Colon (tissue), 2 donors: ENCODE data around the gene TMIGD2.
A peak's percentile ranks its signal among the peaks of the same experiment; 100 is the strongest.
"Not testable (repeated sequence)": the region's sequence is repeated elsewhere in the genome, so short reads cannot be mapped to it uniquely, and the experiment has no call there.

ENCODE experiments used
- FAIRE-seq: peaks from 2 replicates; lab custom pipeline; 2012; peaks lifted over from hg19 to GRCh38; lab: Jason Lieb, UNC
- donor health status: control.
- donor health status: control.

TMIGD2 gene

GRCh38 chr19:4302243-4302640 is at the start of gene TMIGD2:
Gene TMIGD2 (minus strand): TSS chr19:4302389. CDS start chr19:4302385, 4 bp downstream.
- no peak for FAIRE-seq

GRCh38 chr19:4350726-4351125 is 48.5 kb upstream of the TMIGD2 start:
- FAIRE-seq: no peak

- FAIRE-seq: no peak
These were observed 47.9 kb upstream of the TMIGD2 start for GRCh38 chr19:4350111-4350510.

- not testable (repeated sequence) for FAIRE-seq
These were observed 47.0 kb upstream of the TMIGD2 start for GRCh38 chr19:4349225-4349624.

GRCh38 chr19:4347521-4347920 is 45.3 kb upstream of the TMIGD2 start:
- FAIRE-seq: no peak

- FAIRE-seq: no peak
These were observed 43.8 kb upstream of the TMIGD2 start for GRCh38 chr19:4346020-4346383.

GRCh38 chr19:4345342-4346019 is 43.3 kb upstream of the TMIGD2 start:
- FAIRE-seq: no peak

GRCh38 chr19:4343370-4344307 is 41.5 kb upstream of the TMIGD2 start, which contains the start of gene MPND:
Gene MPND (plus strand): TSS chr19:4343562. CDS start chr19:4343594, 32 bp downstream.
- FAIRE-seq: no peak

- FAIRE-seq: peak; percentile 96
These were observed 40.6 kb upstream of the TMIGD2 start for GRCh38 chr19:4342615-4343369.

- no peak for FAIRE-seq
These were observed 40.1 kb upstream of the TMIGD2 start for GRCh38 chr19:4342314-4342614.

- FAIRE-seq: no peak
These were observed 36.5 kb upstream of the TMIGD2 start, which contains the start of gene STAP2 for GRCh38 chr19:4338441-4339355. Gene STAP2 (minus strand): TSS chr19:4338827. CDS start chr19:4338753, 74 bp downstream.

- FAIRE-seq: no peak
These were observed 35.8 kb upstream of the TMIGD2 start for GRCh38 chr19:4337906-4338440.

- no peak for FAIRE-seq
These were observed 32.9 kb upstream of the TMIGD2 start for GRCh38 chr19:4334929-4335570.

- no peak for FAIRE-seq
These were observed 27.7 kb upstream of the TMIGD2 start for GRCh38 chr19:4329858-4330257.

GRCh38 chr19:4328991-4329681 is 26.9 kb upstream of the TMIGD2 start:
- not testable (repeated sequence) for FAIRE-seq

- no peak for FAIRE-seq
These were observed 26.2 kb upstream of the TMIGD2 start for GRCh38 chr19:4328243-4328990.

GRCh38 chr19:4327877-4328242 is 25.7 kb upstream of the TMIGD2 start:
- FAIRE-seq: no peak

- no peak for FAIRE-seq
These were observed 25.2 kb upstream of the TMIGD2 start for GRCh38 chr19:4327252-4327876.

GRCh38 chr19:4326837-4327251 is 24.7 kb upstream of the TMIGD2 start:
- no peak for FAIRE-seq
